A549 (cell line): ENCODE results near the gene PDGFB. TPM values are rescaled to one million over a fixed set of nuclear protein-coding genes. Genes with fewer than 3 reads are reported as not detected.

Source experiments
- ATAC-seq, 2 experiments: fragments of 200-7000 bp in 1 of 2; fragments of >200 bp in 1 of 2; cut with Nextera tagmentation in 1 of 2; cut with Tn5 transposase in 1 of 2; 3 replicates each; pipeline versions ENCODE4 v1.8.0 to v1.9.1; 2018 to 2020; ENCODE audit warnings: mild to moderate bottlenecking in 1 of 2, moderate library complexity in 1 of 2
- CTCF ChIA-PET: fragments of 300-600 bp; sonication (Branson Sonifier 250); formaldehyde crosslinking; extraction: SDS; loops from one replicate; lab custom pipeline; 2021; ENCODE audit warnings: antibody characterized with exemption, inconsistent platforms; lab: Yijun Ruan, JAX
- POLR2A ChIA-PET: fragments of 350-600 bp; formaldehyde crosslinking; extraction: SDS; loops from one replicate; lab custom pipeline; 2021; ENCODE audit warnings: antibody characterized with exemption, inconsistent platforms; lab: Yijun Ruan, JAX
- DNase-seq, 2 experiments: peaks; one replicate each; pipeline versions ENCODE4 v3.0.0 to v3.0.0-alpha.2; 2011 to 2016; ENCODE audit warnings: low read depth in 1 of 2, low spot score in 1 of 2
- FAIRE-seq: peaks from 2 replicates; lab custom pipeline; 2011; peaks lifted over from hg19 to GRCh38; lab: Jason Lieb, UNC
- H3K27ac ChIP-seq, 2 experiments: fragments of >200 bp; sonication (Bioruptor Twin); formaldehyde crosslinking; 3 replicates each; pipeline ENCODE4 v1.5.1; 2016 to 2017
- H3K4me1 ChIP-seq: fragments of >200 bp; sonication (Bioruptor Twin); formaldehyde crosslinking; 3 replicates; pipeline ENCODE4 v1.6.1; 2016
- H3K4me2 ChIP-seq: fragments of >200 bp; sonication (Bioruptor Twin); formaldehyde crosslinking; 3 replicates; pipeline ENCODE4 v1.6.1; 2016
- H3K4me3 ChIP-seq: fragments of >200 bp; sonication (Bioruptor Twin); formaldehyde crosslinking; 3 replicates; pipeline ENCODE4 v1.5.1; 2016
- H3K9me3 ChIP-seq: fragments of >200 bp; sonication (Bioruptor Twin); formaldehyde crosslinking; 3 replicates; pipeline ENCODE4 v1.6.1; 2016
- BHLHE40 ChIP-seq: IDR thresholded peaks from 2 replicates; pipeline ENCODE4 v1.6.1; 2012; ENCODE audit warnings: low read depth, low read length, inconsistent platforms
- CEBPB ChIP-seq, 2 experiments: fragments of >200 bp in 1 of 2; sonication (Bioruptor Twin) in 1 of 2; formaldehyde crosslinking in 1 of 2; IDR thresholded peaks; 2 replicates each; pipeline ENCODE4 v1.6.1; 2012 to 2016
- EHF ChIP-seq: fragments of 250-450 bp; sonication (Bioruptor Pico); IDR thresholded peaks from 2 replicates; pipeline ENCODE4 v1.5.0; 2020; ENCODE audit warnings: mild to moderate bottlenecking
- EP300 ChIP-seq, 2 experiments: fragments of >200 bp; sonication (Bioruptor Twin); formaldehyde crosslinking; IDR thresholded peaks; 2 replicates in 1 of 2; 3 replicates in 1 of 2; pipeline ENCODE4 v1.6.1; 2016 to 2017
- ESRRA ChIP-seq: fragments of 150-350 bp; IDR thresholded peaks from 2 replicates; pipeline ENCODE4 v1.6.1; 2014; ENCODE audit warnings: mild to moderate bottlenecking, low read length, borderline replicate concordance
- FOSL2 ChIP-seq, 2 experiments: fragments of 450-650 bp in 1 of 2; fragments of >200 bp in 1 of 2; sonication (Bioruptor Twin) in 1 of 2; formaldehyde crosslinking; IDR thresholded peaks; 2 replicates each; pipeline versions ENCODE4 v1.5.0 to v1.6.1; 2016 to 2020; ENCODE audit warnings: mild to moderate bottlenecking in 1 of 2, moderate library complexity in 1 of 2
- HOXB5 ChIP-seq: fragments of 250-450 bp; sonication (Bioruptor Pico); IDR thresholded peaks from 2 replicates; pipeline ENCODE4 v1.5.0; 2020; ENCODE audit warnings: mild to moderate bottlenecking, moderate library complexity
- JUNB ChIP-seq: fragments of >200 bp; sonication (Bioruptor Twin); formaldehyde crosslinking; IDR thresholded peaks from 2 replicates; pipeline ENCODE4 v1.6.1; 2016
- KDM1A ChIP-seq: fragments of 200-600 bp; sonication (generic); IDR thresholded peaks from 2 replicates; pipeline ENCODE4 v1.6.1; 2016; ENCODE audit warnings: low read depth, mild to moderate bottlenecking
- MAFK ChIP-seq: fragments of 450-650 bp; IDR thresholded peaks from 2 replicates; pipeline ENCODE4 v1.6.1; 2014; ENCODE audit not compliant: partially characterized antibody
- MYC ChIP-seq: IDR thresholded peaks from 2 replicates; pipeline ENCODE4 v1.6.1; 2012; ENCODE audit warnings: mild to moderate bottlenecking, inconsistent platforms, low read length, improper control_type of control experiment, borderline replicate concordance
- ZC3H11A ChIP-seq: fragments of 450-650 bp; IDR thresholded peaks from 2 replicates; pipeline ENCODE4 v1.6.1; 2014; ENCODE audit warnings: antibody characterized with exemption, mild to moderate bottlenecking
- ZFP36 ChIP-seq: fragments of 450-650 bp; IDR thresholded peaks from 2 replicates; pipeline ENCODE4 v1.6.1; 2014; ENCODE audit warnings: borderline replicate concordance; ENCODE audit not compliant: partially characterized antibody
- ZNF302 ChIP-seq: fragments of 250-450 bp; sonication (Bioruptor Pico); IDR thresholded peaks from 2 replicates; pipeline ENCODE4 v1.9.0; 2021; ENCODE audit warnings: inconsistent platforms, mild to moderate bottlenecking, moderate library complexity
- ZSCAN20 ChIP-seq: fragments of 250-450 bp; sonication (Bioruptor Pico); IDR thresholded peaks from 2 replicates; pipeline ENCODE4 v1.8.0; 2022; ENCODE audit warnings: mild to moderate bottlenecking, moderate library complexity
- WGBS: methylation state at CpG from one replicate; pipeline ENCODE4 v1.1.6; 2017; ENCODE audit errors: missing lambda C conversion rate; 5-methylcytosine and 5-hydroxymethylcytosine counted together
- polyA plus RNA-seq, 4 experiments: library from polyadenylated mRNA; depleted of rRNA in 3 of 4; stranded (reverse); fragments of >200 nt; fragmentation: RNase III in 1 of 4; extraction: RNeasy Plus Mini Kit Qiagen cat#74134 plus additional on column Dnase treatment in 1 of 4; gene quantifications; 2 replicates in 3 of 4; 3 replicates in 1 of 4; pipeline ENCODE4 v1.2.3, GENCODE V29; 2011 to 2017
- TF ChIP-seq, protein P1 (sequence below): fragments of 450-650 bp; IDR thresholded peaks from 2 replicates; pipeline ENCODE4 v1.6.1; 2014; ENCODE audit warnings: antibody characterized with exemption
- TF ChIP-seq, protein P2 (sequence below): fragments of 250-450 bp; sonication (Bioruptor Pico); IDR thresholded peaks from 2 replicates; pipeline ENCODE4 v1.5.0; 2021; ENCODE audit warnings: mild to moderate bottlenecking, moderate library complexity, borderline replicate concordance
- TF ChIP-seq, protein P3 (sequence below): fragments of >200 bp; sonication (Bioruptor Twin); formaldehyde crosslinking; IDR thresholded peaks from 3 replicates; pipeline ENCODE4 v1.5.1; 2016
- TF ChIP-seq, protein P4 (sequence below): IDR thresholded peaks from 2 replicates; pipeline ENCODE4 v1.6.1; 2012

The PDGFB gene
- polyA plus RNA-seq, 2 of the 4 experiments (the other 2 are of a cell fraction) = 2.1 to 4.5 TPM

DNA sequence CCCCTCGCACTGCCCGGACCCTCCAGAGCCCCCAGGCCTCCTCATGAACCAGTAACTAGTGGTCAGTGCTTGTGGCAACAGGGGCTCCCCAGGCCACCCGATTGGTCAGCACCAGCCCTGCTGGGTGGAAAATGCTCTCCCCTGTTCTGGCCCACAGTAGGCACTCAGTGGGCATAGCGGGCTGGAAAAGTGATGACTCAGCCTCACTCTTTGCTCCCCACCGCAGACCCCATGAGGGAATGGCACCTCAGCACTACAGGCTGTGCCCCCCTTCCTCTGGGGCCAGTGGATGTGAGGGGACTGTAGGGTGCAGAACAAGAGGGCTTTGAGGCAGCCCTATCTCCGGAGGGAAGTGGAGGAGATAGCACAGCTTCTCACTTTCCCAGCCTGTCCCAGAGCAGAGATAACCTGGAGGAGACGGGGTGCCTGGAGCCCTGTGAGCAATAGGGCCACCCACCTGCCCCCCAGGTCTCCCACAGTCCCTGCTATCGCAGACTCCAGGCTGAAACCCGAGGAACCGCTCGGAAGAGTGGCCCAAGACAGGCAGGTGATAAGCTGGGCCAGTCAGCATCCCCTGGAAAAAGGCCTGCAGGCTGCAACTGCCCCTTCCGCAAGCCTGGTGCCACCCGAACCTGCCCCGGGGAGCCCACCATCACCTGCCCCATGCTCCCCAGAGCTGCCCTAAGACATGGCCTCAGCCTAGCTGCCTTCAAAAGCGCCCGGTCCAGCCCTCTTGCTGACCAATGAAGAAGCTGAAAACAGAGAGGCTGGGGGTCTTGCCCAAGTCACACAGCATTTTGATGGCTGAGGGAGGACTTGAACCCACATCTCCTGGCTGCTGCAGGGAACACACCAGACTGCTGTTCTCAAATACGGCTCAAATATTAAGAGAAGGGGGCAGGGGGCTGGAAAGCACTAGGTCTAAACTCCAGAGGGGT, 29.4 kb upstream of the PDGFB start:
- FAIRE-seq = no peak

DNA sequence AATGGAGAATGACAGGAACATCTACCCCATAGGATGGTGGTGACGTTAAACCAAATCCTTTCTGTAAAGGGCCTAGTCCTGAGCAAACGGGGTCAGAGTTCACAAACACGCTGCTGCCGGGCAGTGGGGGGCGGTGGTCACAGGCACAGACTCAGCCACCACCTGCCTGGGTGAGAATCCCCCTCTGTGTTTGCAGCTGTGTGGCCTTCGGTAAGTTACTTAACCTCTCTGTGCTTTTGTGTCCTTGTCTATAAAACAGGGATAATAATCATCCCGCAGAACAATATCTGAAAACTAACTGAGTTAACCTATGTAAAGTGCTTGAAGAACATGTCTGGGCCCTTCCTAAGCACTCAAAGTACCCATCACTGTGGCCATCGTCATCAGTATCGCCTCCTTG, 26.0 kb upstream of the PDGFB start:
- H3K9me3 ChIP-seq = no peaks in the 10 kb centered on the region
- H3K4me1 ChIP-seq = no peaks in the 10 kb centered on the region
- TF ChIP-seq EHF (CRISPR knock-in tag) = no peak
- no peak for TF ChIP-seq ZNF302
- 0 out of 2 replicates have a peak, but pooled peaks have one; percentile 40 for TF ChIP-seq KDM1A
- TF ChIP-seq CEBPB (IDR thresholded peaks at IDR 0.05) = no peak
- CTCF ChIA-PET = no interaction called here
- no peak for DNase-seq
- POLR2A ChIA-PET = no interaction called here
- H3K4me3 ChIP-seq = no peak overlapping the region
- no peak overlapping the region for H3K4me2 ChIP-seq
- H3K27ac ChIP-seq = no peak overlapping the region
- no peak for FAIRE-seq
- 86% methylated on average over 9 of the region's 9 CpGs for WGBS
- ATAC-seq = no peak

More for the DNA sequence above, 29.4 kb upstream of the PDGFB start:
- no peak overlapping the region for H3K27ac ChIP-seq
- H3K4me3 ChIP-seq = no peak overlapping the region
- H3K4me1 ChIP-seq = no peaks in the 10 kb centered on the region
- no peak overlapping the region for H3K4me2 ChIP-seq
- H3K9me3 ChIP-seq = no peaks in the 10 kb centered on the region
- no peak for ATAC-seq
- no peak for TF ChIP-seq ZC3H11A
- no peak for TF ChIP-seq EP300 (IDR thresholded peaks at IDR 0.05)
- TF ChIP-seq MAFK = peak; percentile 60
- TF ChIP-seq BHLHE40 = no peak
- TF ChIP-seq ZFP36 = no peak
- no peak for TF ChIP-seq ESRRA
- WGBS = 75% methylated on average over 3 of the region's 17 CpGs
- ChIA-PET POLR2A (no interaction called here), CTCF (interaction anchor here (0.6 to 1.0 kb wide), 2 partner anchors 31 to 68 kb away, joined by 3 read pairs; no protein-coding TSS in a partner anchor)
- DNase-seq = no peak

DNA sequence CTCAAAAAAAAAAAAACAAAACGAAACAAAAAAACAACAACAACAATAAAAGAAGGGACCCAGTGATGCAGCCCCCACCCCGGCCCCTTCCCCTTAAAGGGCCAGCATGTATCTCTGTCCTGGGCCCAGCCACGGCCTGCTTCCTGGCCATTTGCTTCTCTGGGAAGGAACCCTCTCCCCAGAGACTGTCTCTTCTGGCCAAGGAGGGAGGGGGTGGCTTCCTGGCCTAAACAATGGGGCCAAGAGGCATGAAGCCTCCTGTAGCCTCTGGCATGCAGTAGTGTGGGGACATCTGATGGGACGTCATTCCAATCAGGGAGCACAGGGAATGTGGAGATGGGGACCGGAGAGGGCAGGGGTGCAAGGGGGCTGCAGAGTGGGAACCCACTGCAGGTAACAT, 25.5 kb upstream of the PDGFB start:
- no peak overlapping the region for H3K4me3 ChIP-seq
- no peak for FAIRE-seq
- DNase-seq = no peak
- ATAC-seq = no peak
- H3K27ac ChIP-seq = no peak overlapping the region
- ChIA-PET POLR2A (no interaction called here), CTCF (no interaction called here)
- H3K4me2 ChIP-seq = no peak overlapping the region
- TF ChIP-seq FOSL2 (IDR thresholded peaks at IDR 0.05) = no peak
- no peak for TF ChIP-seq FOSL2 (CRISPR knock-in tag; IDR thresholded peaks at IDR 0.05)
- TF ChIP-seq, protein P1, sequence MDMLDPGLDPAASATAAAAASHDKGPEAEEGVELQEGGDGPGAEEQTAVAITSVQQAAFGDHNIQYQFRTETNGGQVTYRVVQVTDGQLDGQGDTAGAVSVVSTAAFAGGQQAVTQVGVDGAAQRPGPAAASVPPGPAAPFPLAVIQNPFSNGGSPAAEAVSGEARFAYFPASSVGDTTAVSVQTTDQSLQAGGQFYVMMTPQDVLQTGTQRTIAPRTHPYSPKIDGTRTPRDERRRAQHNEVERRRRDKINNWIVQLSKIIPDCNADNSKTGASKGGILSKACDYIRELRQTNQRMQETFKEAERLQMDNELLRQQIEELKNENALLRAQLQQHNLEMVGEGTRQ = no peak
- no peak for TF ChIP-seq EHF (CRISPR knock-in tag)
- no peak for TF ChIP-seq ZSCAN20 (CRISPR knock-in tag)
- no peak for TF ChIP-seq JUNB
- TF ChIP-seq, protein P2, sequence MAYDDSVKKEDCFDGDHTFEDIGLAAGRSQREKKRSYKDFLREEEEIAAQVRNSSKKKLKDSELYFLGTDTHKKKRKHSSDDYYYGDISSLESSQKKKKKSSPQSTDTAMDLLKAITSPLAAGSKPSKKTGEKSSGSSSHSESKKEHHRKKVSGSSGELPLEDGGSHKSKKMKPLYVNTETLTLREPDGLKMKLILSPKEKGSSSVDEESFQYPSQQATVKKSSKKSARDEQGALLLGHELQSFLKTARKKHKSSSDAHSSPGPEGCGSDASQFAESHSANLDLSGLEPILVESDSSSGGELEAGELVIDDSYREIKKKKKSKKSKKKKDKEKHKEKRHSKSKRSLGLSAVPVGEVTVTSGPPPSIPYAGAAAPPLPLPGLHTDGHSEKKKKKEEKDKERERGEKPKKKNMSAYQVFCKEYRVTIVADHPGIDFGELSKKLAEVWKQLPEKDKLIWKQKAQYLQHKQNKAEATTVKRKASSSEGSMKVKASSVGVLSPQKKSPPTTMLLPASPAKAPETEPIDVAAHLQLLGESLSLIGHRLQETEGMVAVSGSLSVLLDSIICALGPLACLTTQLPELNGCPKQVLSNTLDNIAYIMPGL = no peak
- TF ChIP-seq, protein P3, sequence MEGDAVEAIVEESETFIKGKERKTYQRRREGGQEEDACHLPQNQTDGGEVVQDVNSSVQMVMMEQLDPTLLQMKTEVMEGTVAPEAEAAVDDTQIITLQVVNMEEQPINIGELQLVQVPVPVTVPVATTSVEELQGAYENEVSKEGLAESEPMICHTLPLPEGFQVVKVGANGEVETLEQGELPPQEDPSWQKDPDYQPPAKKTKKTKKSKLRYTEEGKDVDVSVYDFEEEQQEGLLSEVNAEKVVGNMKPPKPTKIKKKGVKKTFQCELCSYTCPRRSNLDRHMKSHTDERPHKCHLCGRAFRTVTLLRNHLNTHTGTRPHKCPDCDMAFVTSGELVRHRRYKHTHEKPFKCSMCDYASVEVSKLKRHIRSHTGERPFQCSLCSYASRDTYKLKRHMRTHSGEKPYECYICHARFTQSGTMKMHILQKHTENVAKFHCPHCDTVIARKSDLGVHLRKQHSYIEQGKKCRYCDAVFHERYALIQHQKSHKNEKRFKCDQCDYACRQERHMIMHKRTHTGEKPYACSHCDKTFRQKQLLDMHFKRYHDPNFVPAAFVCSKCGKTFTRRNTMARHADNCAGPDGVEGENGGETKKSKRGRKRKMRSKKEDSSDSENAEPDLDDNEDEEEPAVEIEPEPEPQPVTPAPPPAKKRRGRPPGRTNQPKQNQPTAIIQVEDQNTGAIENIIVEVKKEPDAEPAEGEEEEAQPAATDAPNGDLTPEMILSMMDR = no peak
- TF ChIP-seq EP300 (IDR thresholded peaks at IDR 0.05) = no peak
- TF ChIP-seq, protein P4, sequence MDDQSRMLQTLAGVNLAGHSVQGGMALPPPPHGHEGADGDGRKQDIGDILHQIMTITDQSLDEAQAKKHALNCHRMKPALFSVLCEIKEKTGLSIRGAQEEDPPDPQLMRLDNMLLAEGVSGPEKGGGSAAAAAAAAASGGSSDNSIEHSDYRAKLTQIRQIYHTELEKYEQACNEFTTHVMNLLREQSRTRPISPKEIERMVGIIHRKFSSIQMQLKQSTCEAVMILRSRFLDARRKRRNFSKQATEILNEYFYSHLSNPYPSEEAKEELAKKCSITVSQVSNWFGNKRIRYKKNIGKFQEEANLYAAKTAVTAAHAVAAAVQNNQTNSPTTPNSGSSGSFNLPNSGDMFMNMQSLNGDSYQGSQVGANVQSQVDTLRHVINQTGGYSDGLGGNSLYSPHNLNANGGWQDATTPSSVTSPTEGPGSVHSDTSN = no peak
- TF ChIP-seq MYC = no peak
- TF ChIP-seq BHLHE40 = no peak
- TF ChIP-seq HOXB5 (CRISPR knock-in tag) = no peak
- H3K9me3 ChIP-seq = no peaks in the 10 kb centered on the region
- no peaks in the 10 kb centered on the region for H3K4me1 ChIP-seq
- 57% methylated on average over 5 of the region's 5 CpGs for WGBS
